ENCODE data around the gene DGKZ.

DNA sequence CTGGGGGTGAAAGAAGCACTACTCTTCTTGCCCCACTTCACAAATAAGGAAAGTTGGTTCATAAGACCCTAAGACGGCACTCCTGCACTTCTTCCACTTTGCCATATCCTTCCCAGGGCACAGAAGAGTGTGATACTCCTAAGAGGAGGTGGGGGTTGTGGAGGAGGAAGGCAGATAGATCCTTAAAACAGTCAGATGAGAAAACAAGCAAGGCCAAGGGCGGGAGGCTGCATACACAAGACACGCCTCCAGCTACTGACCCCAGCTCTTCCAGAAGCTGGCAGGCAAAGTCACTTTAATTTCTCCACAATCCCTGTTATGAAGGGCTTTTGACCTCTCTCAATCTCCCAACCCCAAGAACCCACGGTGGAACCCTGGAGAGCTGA lies 46.0 kb downstream of the DGKZ start:
- TF ChIP-seq, protein P1, sequence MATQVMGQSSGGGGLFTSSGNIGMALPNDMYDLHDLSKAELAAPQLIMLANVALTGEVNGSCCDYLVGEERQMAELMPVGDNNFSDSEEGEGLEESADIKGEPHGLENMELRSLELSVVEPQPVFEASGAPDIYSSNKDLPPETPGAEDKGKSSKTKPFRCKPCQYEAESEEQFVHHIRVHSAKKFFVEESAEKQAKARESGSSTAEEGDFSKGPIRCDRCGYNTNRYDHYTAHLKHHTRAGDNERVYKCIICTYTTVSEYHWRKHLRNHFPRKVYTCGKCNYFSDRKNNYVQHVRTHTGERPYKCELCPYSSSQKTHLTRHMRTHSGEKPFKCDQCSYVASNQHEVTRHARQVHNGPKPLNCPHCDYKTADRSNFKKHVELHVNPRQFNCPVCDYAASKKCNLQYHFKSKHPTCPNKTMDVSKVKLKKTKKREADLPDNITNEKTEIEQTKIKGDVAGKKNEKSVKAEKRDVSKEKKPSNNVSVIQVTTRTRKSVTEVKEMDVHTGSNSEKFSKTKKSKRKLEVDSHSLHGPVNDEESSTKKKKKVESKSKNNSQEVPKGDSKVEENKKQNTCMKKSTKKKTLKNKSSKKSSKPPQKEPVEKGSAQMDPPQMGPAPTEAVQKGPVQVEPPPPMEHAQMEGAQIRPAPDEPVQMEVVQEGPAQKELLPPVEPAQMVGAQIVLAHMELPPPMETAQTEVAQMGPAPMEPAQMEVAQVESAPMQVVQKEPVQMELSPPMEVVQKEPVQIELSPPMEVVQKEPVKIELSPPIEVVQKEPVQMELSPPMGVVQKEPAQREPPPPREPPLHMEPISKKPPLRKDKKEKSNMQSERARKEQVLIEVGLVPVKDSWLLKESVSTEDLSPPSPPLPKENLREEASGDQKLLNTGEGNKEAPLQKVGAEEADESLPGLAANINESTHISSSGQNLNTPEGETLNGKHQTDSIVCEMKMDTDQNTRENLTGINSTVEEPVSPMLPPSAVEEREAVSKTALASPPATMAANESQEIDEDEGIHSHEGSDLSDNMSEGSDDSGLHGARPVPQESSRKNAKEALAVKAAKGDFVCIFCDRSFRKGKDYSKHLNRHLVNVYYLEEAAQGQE (IDR thresholded peaks at IDR 0.05; ENCODE audit: insufficient replicate concordance, low read depth): no peak
- TF ChIP-seq, protein P2, sequence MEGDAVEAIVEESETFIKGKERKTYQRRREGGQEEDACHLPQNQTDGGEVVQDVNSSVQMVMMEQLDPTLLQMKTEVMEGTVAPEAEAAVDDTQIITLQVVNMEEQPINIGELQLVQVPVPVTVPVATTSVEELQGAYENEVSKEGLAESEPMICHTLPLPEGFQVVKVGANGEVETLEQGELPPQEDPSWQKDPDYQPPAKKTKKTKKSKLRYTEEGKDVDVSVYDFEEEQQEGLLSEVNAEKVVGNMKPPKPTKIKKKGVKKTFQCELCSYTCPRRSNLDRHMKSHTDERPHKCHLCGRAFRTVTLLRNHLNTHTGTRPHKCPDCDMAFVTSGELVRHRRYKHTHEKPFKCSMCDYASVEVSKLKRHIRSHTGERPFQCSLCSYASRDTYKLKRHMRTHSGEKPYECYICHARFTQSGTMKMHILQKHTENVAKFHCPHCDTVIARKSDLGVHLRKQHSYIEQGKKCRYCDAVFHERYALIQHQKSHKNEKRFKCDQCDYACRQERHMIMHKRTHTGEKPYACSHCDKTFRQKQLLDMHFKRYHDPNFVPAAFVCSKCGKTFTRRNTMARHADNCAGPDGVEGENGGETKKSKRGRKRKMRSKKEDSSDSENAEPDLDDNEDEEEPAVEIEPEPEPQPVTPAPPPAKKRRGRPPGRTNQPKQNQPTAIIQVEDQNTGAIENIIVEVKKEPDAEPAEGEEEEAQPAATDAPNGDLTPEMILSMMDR (IDR thresholded peaks at IDR 0.05; ENCODE audit: insufficient read depth, low read length): no peak
- TF ChIP-seq SPI1 (IDR thresholded peaks at IDR 0.05; ENCODE audit: borderline replicate concordance, low read depth): no peak

Data from HL-60 (cell line).